Measurements from ENCODE around the gene NAA15. TPM values are rescaled to one million over a fixed set of nuclear protein-coding genes. Genes with fewer than 3 reads are reported as not detected.

NAA15 gene
- total and polyA plus RNA-seq, 11 donors, result 8.7 to 50.8 (median 31.3) TPM

DNA sequence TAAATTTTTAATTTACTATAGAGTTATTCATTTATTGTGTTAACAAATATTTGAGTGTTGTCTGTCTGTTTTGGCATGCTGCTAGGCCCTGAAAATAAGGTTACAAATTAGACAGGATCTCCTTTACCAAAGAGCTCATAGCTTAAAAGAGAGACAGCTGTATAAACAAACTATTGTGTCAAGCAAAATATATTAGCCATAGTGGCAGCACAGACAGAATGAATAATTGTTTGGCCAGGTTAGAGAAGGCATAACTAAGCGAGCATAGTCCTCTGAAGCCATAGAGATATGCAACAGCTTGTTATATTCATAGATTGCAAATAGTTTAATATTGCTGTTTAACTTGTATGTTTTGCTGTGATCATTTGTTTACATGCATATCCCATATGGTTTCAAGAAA, 67.7 kb downstream of the NAA15 start:
- no peak overlapping the region for H3K27ac ChIP-seq
- WGBS, 4 donors, result 88 to 97% (median 92%) methylated on average over 1 of the region's 1 CpG
- TF ChIP-seq, protein P1, sequence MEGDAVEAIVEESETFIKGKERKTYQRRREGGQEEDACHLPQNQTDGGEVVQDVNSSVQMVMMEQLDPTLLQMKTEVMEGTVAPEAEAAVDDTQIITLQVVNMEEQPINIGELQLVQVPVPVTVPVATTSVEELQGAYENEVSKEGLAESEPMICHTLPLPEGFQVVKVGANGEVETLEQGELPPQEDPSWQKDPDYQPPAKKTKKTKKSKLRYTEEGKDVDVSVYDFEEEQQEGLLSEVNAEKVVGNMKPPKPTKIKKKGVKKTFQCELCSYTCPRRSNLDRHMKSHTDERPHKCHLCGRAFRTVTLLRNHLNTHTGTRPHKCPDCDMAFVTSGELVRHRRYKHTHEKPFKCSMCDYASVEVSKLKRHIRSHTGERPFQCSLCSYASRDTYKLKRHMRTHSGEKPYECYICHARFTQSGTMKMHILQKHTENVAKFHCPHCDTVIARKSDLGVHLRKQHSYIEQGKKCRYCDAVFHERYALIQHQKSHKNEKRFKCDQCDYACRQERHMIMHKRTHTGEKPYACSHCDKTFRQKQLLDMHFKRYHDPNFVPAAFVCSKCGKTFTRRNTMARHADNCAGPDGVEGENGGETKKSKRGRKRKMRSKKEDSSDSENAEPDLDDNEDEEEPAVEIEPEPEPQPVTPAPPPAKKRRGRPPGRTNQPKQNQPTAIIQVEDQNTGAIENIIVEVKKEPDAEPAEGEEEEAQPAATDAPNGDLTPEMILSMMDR (IDR thresholded peaks at IDR 0.05), result no peak
- TF ChIP-seq POLR2A (IDR thresholded peaks at IDR 0.05), result no peak
- H3K27me3 ChIP-seq, result no peaks in the 10 kb centered on the region
- intact Hi-C loops (cut with DNase I), result no loop called here
- H3K36me3 ChIP-seq, result peaks cover 0 to 81% (median 45%) of the 10 kb centered on the region in 9 donors
- DNase-seq (no peak), ATAC-seq (peak in 1 of 4 donors; percentile 63)
- no peak overlapping the region for H3K4me3 ChIP-seq
- peaks cover 0 to 7% (median 0%) of the 10 kb centered on the region in 12 donors for H3K4me1 ChIP-seq
- no peaks in the 10 kb centered on the region for H3K9me3 ChIP-seq

- TF ChIP-seq, protein P1 (IDR thresholded peaks at IDR 0.05), result no peak
- TF ChIP-seq POLR2A (IDR thresholded peaks at IDR 0.05), result no peak
- ATAC-seq, result no peak
- no peak for DNase-seq
- Histone ChIP-seq H3K36me3 (peaks cover 0 to 93% (median 71%) of the 10 kb centered on the region in 9 donors), H3K4me1 (no peaks in the 10 kb centered on the region), H3K4me3 (no peak overlapping the region), H3K27me3 (no peaks in the 10 kb centered on the region), H3K27ac (no peak overlapping the region), H3K9me3 (no peaks in the 10 kb centered on the region)
- WGBS, 4 donors, result 92 to 98% (median 96%) methylated on average over 1 of the region's 1 CpG
- intact Hi-C loops (cut with DNase I), result no loop called here
Observed at GRCh38 chr4:139374251-139374650, 72.9 kb downstream of the NAA15 start.

- peaks cover 0 to 6% (median 0%) of the 10 kb centered on the region in 12 donors for H3K4me1 ChIP-seq
- no peaks in the 10 kb centered on the region for H3K27me3 ChIP-seq
- ATAC-seq, result no peak
- WGBS, 4 donors, result 95 to 96% (median 95%) methylated on average over 4 of the region's 4 CpGs
- H3K9me3 ChIP-seq, result no peaks in the 10 kb centered on the region
- H3K36me3 ChIP-seq, result peaks cover 0 to 85% (median 80%) of the 10 kb centered on the region in 9 donors
- H3K4me3 ChIP-seq, result no peak overlapping the region
- DNase-seq, result no peak
- no peak overlapping the region for H3K27ac ChIP-seq
- intact Hi-C loops (cut with DNase I), result no loop called here
- TF ChIP-seq POLR2A (IDR thresholded peaks at IDR 0.05), result no peak
- TF ChIP-seq, protein P1 (IDR thresholded peaks at IDR 0.05), result no peak
Observed at GRCh38 chr4:139386421-139386820, 85.1 kb downstream of the NAA15 start.

DNA sequence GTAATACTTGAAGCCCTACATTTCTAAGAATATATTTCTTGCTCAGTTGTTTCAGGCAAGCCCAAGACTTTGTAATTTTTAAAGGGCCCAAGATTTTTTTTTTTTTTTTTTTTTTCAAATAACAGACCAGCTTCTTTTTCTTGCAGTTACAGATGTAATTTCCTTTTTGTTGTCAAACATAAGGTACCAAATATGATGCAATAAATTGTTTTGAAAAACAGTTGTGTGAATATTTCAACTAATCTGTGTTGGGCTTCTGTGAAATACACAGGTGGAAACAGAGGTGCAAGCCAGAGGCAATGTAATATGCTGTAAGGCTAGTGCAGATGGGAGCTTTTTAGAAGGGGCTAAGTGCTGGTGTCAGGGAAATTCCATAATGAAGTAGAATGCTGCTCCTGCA, 87.8 kb downstream of the NAA15 start:
- H3K4me1 ChIP-seq, result no peaks in the 10 kb centered on the region
- no peak overlapping the region for H3K27ac ChIP-seq
- DNase-seq, result no peak
- H3K4me3 ChIP-seq, result no peak overlapping the region
- no peak for ATAC-seq
- intact Hi-C loops (cut with DNase I), result no loop called here
- H3K9me3 ChIP-seq, result no peaks in the 10 kb centered on the region
- H3K36me3 ChIP-seq, result peaks cover 0 to 95% (median 80%) of the 10 kb centered on the region in 9 donors
- no peak for TF ChIP-seq POLR2A (IDR thresholded peaks at IDR 0.05)
- TF ChIP-seq, protein P1 (IDR thresholded peaks at IDR 0.05), result no peak
- no peaks in the 10 kb centered on the region for H3K27me3 ChIP-seq
